GM19240 (cell line): ENCODE data around the gene GET3.
"Not testable (repeated sequence)": the region's sequence is repeated elsewhere in the genome, so short reads cannot be mapped to it uniquely, and the experiment has no call there.

ENCODE experiments used
- DNase-seq: peaks from one replicate; pipeline ENCODE4 v3.0.0; 2011; ENCODE audit warnings: low spot score; ENCODE audit not compliant: insufficient read length

The GET3 gene

GRCh38 chr19:12792051-12792852, 55.0 kb downstream of the GET3 start:
- no peak for DNase-seq

GRCh38 chr19:12792853-12793289, 55.6 kb downstream of the GET3 start:
- DNase-seq, result no peak

- DNase-seq, result no peak
These were observed 56.2 kb downstream of the GET3 start for GRCh38 chr19:12793290-12794195.

- DNase-seq, result no peak
These were observed 57.1 kb downstream of the GET3 start for GRCh38 chr19:12794196-12794941.

GRCh38 chr19:12794971-12795381, 57.7 kb downstream of the GET3 start:
- DNase-seq, result no peak

- no peak for DNase-seq
These were observed 59.1 kb downstream of the GET3 start for GRCh38 chr19:12796146-12797071.

GRCh38 chr19:12797141-12797587, 59.9 kb downstream of the GET3 start:
- DNase-seq, result no peak

- DNase-seq, result not testable (repeated sequence)
These were observed 60.3 kb downstream of the GET3 start for GRCh38 chr19:12797607-12798006.
